Femur (tissue), 1 donor: ENCODE results near the gene PITRM1.
"Not testable (repeated sequence)": the region's sequence is repeated elsewhere in the genome, so short reads cannot be mapped to it uniquely, and the experiment has no call there.

Experiments
- DNase-seq: peaks from one replicate; pipeline ENCODE4 v3.0.0-alpha.2; 2017

The PITRM1 gene, protein sequence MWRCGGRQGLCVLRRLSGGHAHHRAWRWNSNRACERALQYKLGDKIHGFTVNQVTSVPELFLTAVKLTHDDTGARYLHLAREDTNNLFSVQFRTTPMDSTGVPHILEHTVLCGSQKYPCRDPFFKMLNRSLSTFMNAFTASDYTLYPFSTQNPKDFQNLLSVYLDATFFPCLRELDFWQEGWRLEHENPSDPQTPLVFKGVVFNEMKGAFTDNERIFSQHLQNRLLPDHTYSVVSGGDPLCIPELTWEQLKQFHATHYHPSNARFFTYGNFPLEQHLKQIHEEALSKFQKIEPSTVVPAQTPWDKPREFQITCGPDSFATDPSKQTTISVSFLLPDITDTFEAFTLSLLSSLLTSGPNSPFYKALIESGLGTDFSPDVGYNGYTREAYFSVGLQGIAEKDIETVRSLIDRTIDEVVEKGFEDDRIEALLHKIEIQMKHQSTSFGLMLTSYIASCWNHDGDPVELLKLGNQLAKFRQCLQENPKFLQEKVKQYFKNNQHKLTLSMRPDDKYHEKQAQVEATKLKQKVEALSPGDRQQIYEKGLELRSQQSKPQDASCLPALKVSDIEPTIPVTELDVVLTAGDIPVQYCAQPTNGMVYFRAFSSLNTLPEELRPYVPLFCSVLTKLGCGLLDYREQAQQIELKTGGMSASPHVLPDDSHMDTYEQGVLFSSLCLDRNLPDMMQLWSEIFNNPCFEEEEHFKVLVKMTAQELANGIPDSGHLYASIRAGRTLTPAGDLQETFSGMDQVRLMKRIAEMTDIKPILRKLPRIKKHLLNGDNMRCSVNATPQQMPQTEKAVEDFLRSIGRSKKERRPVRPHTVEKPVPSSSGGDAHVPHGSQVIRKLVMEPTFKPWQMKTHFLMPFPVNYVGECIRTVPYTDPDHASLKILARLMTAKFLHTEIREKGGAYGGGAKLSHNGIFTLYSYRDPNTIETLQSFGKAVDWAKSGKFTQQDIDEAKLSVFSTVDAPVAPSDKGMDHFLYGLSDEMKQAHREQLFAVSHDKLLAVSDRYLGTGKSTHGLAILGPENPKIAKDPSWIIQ

GRCh38 chr10:3172446-3173170, at the start of gene PITRM1:
Gene PITRM1 (minus strand): TSS chr10:3172782. CDS start chr10:3172772, 10 bp downstream.
- DNase-seq: peak; percentile 99

DNA sequence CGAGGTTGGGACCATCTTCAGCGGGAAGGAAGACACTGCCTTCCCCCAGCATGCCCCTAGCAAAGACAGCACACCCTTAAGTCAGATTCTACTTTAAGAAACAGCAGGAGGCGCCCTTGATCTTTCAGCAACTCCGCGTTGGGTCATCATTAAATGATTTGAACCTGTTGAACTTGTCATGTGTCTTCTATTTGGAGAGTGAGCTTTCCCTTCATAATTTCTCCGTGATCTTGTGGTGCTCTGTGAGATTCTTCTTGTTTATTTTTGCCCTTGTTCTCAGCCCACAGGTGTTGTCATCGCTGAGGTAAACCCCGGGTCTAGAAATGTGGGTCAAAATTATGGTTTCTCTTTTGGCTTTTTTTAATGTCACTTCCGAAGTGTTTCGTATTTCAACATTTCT, 49.5 kb upstream of the PITRM1 start:
- DNase-seq: no peak

GRCh38 chr10:3221601-3222000, 49.0 kb upstream of the PITRM1 start:
- DNase-seq: not testable (repeated sequence)

DNA sequence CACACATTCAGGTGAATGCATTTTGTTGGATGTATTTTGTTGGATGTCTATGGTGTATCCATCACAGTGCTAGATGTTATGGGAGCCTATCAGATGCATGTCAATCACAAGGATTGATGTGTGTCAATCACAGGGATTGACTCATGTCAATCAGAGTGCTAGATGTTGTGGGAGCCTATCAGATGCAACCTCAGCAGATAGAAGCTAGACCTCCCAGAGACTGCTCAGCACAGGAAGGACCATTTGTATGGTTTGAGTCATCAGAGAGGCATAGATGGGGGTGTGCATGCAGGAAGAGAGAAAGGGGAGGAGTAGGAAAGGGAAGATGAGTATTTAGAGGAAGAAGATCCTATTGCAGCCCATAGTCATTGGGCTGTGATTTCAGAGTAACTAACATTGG, 48.3 kb upstream of the PITRM1 start:
- DNase-seq: no peak

DNA sequence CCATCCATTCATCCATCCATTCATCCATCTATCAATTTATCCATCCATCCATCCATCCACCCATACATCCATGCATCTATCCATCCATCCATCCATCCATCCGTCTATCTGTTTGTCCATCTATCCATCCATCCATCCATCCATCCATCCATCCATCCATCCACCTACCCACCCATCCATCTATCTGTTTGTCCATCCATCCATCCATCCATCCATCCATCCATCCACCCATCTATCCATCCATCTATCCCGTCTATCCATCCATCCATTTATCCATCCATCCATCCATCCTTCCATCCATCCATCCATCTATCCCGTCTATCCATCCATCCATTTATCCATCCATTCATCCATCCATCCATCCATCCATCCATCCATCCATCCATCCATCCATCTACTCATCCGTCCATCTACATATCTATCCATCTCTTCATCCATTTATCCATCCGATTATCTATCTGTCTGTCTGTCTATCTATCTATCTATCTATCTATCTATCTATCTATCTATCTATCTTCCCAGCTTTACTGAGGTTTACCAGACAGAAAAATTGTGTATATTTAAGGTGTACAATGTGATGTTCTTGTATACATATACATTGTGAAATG, 46.5 kb upstream of the PITRM1 start:
- DNase-seq: not testable (repeated sequence)

DNA sequence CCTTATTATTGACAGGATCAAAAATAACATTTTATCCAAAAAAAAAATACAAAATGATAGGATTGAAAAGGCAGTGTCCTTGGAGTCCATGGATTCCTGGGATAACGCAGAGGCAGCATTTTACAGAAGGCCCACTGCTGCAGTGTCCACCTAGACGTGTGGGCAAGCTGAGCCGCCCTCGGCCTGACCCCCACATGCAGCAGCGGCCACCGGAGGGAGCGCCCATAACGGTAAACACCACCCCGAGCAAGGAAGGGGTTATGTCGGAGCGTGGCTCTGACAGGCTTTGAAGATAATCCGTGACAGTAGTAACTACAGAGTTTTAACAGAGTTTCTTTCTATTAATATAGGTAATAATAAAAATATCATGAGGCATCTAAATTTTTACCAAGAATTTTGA, 45.3 kb upstream of the PITRM1 start:
- DNase-seq: no peak

DNA sequence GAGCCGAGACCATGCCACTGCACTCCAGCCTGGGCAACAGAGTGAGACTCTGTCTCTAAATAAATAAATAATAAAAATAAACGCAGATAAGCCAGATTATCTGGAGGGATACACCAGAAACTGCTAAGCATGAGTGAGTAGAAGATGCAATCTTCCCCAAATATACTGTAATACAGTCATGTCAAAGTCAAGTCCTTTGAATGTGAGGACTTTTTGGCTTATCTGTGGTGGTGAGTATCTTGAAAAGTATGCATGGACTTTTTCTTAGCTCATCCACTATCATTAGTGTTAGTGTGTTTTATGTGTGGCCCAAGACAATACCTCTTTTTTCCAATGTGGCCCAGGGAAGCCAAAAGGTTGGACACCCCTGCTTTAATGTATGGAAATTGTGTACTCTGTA, 44.7 kb upstream of the PITRM1 start:
- no peak for DNase-seq

DNA sequence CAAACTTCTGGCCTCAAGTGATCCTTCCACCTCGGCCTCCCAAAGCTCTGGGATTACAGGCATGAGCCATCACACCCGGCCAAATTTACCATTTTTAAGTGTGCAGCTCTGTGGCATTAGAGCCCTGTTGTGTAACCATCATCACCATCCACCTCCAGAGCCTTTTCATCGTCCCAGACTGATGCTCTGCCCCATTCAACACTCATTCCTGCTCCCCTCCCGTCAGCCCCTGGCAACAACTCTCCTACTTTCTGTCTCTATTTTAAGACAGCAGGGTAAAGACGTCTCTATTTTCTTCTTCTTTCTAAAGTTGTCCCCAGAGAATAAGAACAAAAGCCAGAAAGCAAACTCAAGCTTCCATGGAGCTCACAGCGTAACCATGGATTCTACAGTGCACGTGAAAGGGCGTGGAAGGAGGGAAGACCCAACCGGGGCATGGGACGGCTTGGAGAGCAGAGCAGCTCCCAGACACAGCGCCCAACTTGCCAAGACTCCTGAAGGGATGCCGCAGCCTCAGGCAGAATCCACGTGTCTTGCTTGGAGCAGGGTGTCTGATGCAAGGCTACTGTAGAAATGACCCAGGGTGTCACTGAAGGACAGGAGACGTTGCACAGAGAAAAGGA, 42.7 kb upstream of the PITRM1 start:
- DNase-seq: no peak

- peak; percentile 67 for DNase-seq
These were observed 41.4 kb upstream of the PITRM1 start for GRCh38 chr10:3213758-3214515.

- peak; percentile 67 for DNase-seq
These were observed 40.6 kb upstream of the PITRM1 start for GRCh38 chr10:3213208-3213607.

GRCh38 chr10:3210251-3210877, 37.8 kb upstream of the PITRM1 start:
- no peak for DNase-seq

GRCh38 chr10:3208481-3209406, 36.2 kb upstream of the PITRM1 start:
- DNase-seq: no peak

DNA sequence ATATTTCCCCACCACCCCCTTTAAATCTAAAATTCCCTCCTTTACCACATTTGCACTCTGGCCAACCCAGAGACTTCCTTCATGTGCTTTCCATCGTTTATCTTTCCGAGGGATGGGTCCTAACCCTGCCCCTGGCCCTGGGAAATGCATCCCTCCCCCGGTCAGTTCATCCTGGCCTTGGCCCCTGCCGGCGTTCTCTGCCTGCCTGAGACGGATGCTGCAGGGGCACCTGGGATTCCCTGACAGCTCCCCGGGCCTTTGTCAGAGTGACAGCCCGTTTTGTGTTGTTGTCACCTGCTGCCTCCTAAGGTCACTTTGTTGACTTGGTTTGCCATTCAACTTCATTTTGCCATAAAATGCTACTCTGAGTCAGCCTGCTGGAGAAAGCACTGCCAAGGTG, 34.8 kb upstream of the PITRM1 start:
- DNase-seq: no peak

DNA sequence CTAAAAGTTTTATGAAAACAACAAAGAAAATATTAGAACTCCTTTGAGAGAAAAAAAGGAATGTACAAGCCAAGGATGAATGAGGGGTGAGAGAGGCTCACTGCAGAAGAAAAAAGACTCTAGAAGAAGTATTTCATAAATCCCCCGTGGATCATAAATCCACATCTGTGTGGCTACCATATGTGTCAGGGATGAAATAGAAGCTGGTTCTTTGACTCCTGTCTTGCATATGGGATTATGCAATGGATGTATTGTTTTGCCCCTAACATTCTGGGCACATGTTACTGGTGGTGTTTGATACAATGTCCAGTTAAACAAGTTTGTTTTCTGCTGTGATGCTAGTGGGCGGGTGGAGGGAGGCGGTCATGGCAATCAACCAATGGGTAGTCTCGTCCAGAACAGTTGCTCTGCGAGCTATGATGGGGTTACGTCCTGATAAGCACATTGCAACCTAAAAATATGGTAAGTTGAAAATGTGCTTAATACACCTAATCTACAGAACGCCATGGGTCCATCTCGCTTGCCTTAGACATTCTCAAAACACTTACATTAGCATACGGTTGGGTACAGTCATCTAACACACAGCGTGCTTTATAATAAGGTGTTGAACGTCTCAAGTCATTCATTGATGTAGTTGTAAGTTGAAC, 34.1 kb upstream of the PITRM1 start:
- no peak for DNase-seq

DNA sequence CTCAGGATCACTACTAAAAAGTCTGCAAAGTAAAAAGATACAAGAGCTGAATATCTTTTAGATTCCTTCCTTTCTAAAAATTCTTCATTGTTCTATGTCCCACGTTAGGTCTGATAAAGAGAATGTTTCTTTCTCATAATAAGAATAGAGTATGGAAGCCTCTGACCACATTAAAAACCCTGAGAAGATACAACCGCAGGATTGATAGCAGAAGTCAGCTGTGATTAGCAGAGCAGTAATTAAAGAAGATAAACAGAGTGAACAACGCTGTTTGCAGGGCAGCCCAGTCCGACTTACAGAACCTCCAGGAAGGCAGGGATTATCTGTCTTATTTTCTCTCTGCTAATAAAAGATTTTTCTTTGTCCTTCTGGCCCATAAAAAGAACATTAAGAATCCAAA, 31.4 kb upstream of the PITRM1 start:
- DNase-seq: no peak

GRCh38 chr10:3203016-3203811, 30.6 kb upstream of the PITRM1 start:
- no peak for DNase-seq

GRCh38 chr10:3201796-3202195, 29.2 kb upstream of the PITRM1 start:
- no peak for DNase-seq

DNA sequence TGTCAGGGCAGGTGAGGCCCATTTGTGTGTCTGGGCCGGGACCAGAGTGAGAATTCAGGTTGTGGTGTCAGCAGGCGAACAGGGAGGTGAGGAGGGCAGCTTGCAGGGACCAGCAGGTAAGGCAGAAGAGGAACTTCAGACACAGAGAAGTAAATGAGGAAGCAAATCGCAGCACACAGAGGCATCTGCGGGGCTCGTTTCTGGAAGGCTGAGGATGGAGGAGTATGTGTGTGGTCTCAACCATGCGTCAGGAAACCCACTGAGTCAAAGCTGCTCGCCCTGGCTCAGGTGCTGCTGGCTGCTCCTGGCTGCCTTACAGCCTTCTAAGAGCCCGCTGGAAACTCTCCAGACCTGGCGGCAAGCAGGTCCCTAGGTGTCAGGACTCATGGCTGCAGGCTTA, 26.9 kb upstream of the PITRM1 start:
- no peak for DNase-seq
